Measurements from ENCODE around the gene CDRT15. TPM values are rescaled to one million over a fixed set of nuclear protein-coding genes. Genes with fewer than 3 reads are reported as not detected.
"Not testable (repeated sequence)": the region's sequence is repeated elsewhere in the genome, so short reads cannot be mapped to it uniquely, and the experiment has no call there.

Gene CDRT15
- total and polyA plus RNA-seq, 7 donors: not detected

DNA sequence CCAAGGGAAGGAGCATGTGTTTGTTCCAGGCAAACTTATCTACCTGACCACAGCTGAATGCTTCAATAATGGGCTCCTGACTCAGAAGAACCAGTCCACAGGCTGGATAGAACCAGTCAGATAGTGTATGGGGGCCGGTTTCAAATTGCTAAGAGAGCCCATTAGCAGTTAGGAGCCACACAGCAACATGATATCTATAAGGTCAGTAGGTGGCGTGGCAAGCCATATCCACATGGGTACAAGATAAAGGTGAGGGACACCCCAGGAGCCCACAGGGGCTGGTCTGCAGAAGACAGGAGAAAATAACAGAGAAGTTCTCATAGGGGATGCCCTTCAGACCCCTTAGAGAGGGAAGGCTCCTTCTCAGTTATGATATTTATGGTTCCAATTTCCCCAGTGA lies 31.6 kb upstream of the CDRT15 start:
- no peaks in the 10 kb centered on the region for H3K4me1 ChIP-seq
- H3K9me3 ChIP-seq: no peaks in the 10 kb centered on the region
- TF ChIP-seq POLR2A (IDR thresholded peaks at IDR 0.05): no peak
- no peak for TF ChIP-seq POLR2AphosphoS5 (IDR thresholded peaks at IDR 0.05)
- TF ChIP-seq, protein P1, sequence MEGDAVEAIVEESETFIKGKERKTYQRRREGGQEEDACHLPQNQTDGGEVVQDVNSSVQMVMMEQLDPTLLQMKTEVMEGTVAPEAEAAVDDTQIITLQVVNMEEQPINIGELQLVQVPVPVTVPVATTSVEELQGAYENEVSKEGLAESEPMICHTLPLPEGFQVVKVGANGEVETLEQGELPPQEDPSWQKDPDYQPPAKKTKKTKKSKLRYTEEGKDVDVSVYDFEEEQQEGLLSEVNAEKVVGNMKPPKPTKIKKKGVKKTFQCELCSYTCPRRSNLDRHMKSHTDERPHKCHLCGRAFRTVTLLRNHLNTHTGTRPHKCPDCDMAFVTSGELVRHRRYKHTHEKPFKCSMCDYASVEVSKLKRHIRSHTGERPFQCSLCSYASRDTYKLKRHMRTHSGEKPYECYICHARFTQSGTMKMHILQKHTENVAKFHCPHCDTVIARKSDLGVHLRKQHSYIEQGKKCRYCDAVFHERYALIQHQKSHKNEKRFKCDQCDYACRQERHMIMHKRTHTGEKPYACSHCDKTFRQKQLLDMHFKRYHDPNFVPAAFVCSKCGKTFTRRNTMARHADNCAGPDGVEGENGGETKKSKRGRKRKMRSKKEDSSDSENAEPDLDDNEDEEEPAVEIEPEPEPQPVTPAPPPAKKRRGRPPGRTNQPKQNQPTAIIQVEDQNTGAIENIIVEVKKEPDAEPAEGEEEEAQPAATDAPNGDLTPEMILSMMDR (IDR thresholded peaks at IDR 0.05): no peak
- no peak for TF ChIP-seq EP300 (IDR thresholded peaks at IDR 0.05)
- H3K27me3 ChIP-seq: no peaks in the 10 kb centered on the region
- no peak for DNase-seq
- 81 to 89% methylated on average over 2 of the region's 2 CpGs for WGBS, 2 donors
- no peak overlapping the region for H3K4me3 ChIP-seq
- H3K36me3 ChIP-seq: no peaks in the 10 kb centered on the region
- intact Hi-C loops (cut with DNase I): no loop called here
- no peak overlapping the region for H3K27ac ChIP-seq

- no peaks in the 10 kb centered on the region for H3K4me1 ChIP-seq
- no peak overlapping the region for H3K27ac ChIP-seq
- no peaks in the 10 kb centered on the region for H3K27me3 ChIP-seq
- no peak overlapping the region for H3K4me3 ChIP-seq
- TF ChIP-seq EP300 (IDR thresholded peaks at IDR 0.05) (no peak), POLR2A (IDR thresholded peaks at IDR 0.05) (no peak), POLR2AphosphoS5 (IDR thresholded peaks at IDR 0.05) (no peak)
- TF ChIP-seq, protein P1 (IDR thresholded peaks at IDR 0.05): no peak
- 95 to 97% methylated on average over 5 of the region's 5 CpGs for WGBS, 2 donors
- no peak for DNase-seq
- intact Hi-C loops (cut with DNase I): no loop called here
- no peaks in the 10 kb centered on the region for H3K36me3 ChIP-seq
- H3K9me3 ChIP-seq: peaks cover 0 to 4% (median 2%) of the 10 kb centered on the region in 4 donors
Observed at GRCh38 chr17:14261406-14261805, 24.7 kb upstream of the CDRT15 start.

- no peak for DNase-seq
- Histone ChIP-seq H3K27ac (no peak overlapping the region), H3K27me3 (no peaks in the 10 kb centered on the region), H3K4me3 (no peak overlapping the region), H3K36me3 (no peaks in the 10 kb centered on the region), H3K4me1 (no peaks in the 10 kb centered on the region), H3K9me3 (no peaks in the 10 kb centered on the region)
- WGBS, 2 donors: 95 to 96% methylated on average over 3 of the region's 3 CpGs
- TF ChIP-seq POLR2A (IDR thresholded peaks at IDR 0.05): no peak
- TF ChIP-seq EP300 (IDR thresholded peaks at IDR 0.05): no peak
- TF ChIP-seq, protein P1 (IDR thresholded peaks at IDR 0.05): no peak
- no peak for TF ChIP-seq POLR2AphosphoS5 (IDR thresholded peaks at IDR 0.05)
- intact Hi-C loops (cut with DNase I): no loop called here
Observed at GRCh38 chr17:14245629-14246028, 9.0 kb upstream of the CDRT15 start.

DNA sequence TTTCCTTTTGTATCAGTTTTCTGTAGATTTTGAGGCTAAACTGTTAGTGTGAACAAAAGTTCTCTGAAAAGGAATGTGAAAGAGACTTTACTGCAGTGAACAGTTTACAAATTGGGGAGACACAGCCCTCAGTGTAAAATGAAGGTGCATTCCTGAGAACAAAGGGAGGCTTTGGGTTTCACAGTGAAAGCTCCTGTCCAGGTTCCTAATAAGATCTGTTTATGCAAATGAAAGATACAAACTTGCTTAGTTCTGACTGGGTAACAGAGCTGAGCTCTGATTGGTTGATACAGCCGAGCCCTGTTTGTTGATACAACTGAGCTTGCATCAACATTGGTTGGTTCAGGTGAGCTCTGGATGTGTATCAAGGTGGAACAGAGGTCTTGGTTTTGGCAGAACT lies 8.3 kb upstream of the CDRT15 start:
- intact Hi-C loops (cut with DNase I): no loop called here
- no peak overlapping the region for H3K27ac ChIP-seq
- no peaks in the 10 kb centered on the region for H3K4me1 ChIP-seq
- TF ChIP-seq, protein P1 (IDR thresholded peaks at IDR 0.05): no peak
- TF ChIP-seq EP300 (IDR thresholded peaks at IDR 0.05) (no peak), POLR2A (IDR thresholded peaks at IDR 0.05) (no peak), POLR2AphosphoS5 (IDR thresholded peaks at IDR 0.05) (no peak)
- no peak overlapping the region for H3K4me3 ChIP-seq
- no peaks in the 10 kb centered on the region for H3K36me3 ChIP-seq
- WGBS, 2 donors: 59 to 79% methylated on average over 1 of the region's 1 CpG
- H3K27me3 ChIP-seq: no peaks in the 10 kb centered on the region
- no peaks in the 10 kb centered on the region for H3K9me3 ChIP-seq
- DNase-seq: no peak

DNA sequence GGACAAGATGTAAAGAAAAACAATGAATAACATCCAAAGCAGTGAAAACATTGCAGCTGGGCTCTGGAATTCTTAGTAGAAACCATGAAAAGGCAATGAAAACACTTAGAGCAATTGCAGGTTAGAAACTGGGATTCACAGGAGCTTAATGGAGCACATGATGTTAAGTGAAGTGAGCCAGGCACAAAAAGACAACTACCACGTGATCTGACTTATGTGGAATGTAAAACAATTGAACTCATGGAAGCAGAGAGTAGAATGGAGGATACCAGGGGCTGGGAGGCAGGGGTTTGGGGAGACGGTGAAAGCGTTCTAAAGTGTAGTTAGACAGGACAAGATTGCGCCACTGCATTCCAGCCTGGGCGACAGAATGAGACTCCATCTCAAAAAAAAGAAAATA lies 2.6 kb upstream of the CDRT15 start:
- DNase-seq; H3K4me3 ChIP-seq; H3K9me3 ChIP-seq; H3K27ac ChIP-seq; H3K36me3 ChIP-seq; H3K4me1 ChIP-seq; intact Hi-C loops (cut with DNase I); H3K27me3 ChIP-seq: not testable (repeated sequence)
- 87 to 95% methylated on average over 2 to 3 of the region's 5 CpGs for WGBS, 2 donors

DNA sequence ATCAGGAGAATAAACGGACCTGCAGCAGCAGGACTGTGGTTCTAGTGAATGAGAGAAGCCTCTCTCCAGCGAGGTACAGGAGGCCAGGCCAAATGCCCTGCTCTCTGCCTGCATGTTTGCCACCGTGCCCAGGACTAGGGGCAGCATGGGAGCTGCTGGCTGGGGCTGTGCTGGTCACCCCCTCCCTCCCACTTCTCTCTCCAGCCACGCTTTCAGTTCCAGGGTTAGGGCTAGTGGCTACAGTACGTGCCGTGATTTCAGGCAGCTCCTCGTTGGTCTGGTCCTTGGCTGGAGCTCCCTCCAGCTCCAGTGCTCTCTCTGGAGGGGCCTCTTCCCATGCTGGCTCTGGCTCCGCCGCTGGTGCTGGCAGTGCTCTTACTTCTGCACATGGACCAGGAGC lies 630 bp downstream of the CDRT15 start:
- intact Hi-C loops (cut with DNase I); H3K36me3 ChIP-seq; H3K27ac ChIP-seq; H3K27me3 ChIP-seq; H3K9me3 ChIP-seq; H3K4me1 ChIP-seq; DNase-seq; H3K4me3 ChIP-seq: not testable (repeated sequence)
- WGBS, 2 donors: 81 to 92% methylated on average over 8 to 9 of the region's 9 CpGs

DNA sequence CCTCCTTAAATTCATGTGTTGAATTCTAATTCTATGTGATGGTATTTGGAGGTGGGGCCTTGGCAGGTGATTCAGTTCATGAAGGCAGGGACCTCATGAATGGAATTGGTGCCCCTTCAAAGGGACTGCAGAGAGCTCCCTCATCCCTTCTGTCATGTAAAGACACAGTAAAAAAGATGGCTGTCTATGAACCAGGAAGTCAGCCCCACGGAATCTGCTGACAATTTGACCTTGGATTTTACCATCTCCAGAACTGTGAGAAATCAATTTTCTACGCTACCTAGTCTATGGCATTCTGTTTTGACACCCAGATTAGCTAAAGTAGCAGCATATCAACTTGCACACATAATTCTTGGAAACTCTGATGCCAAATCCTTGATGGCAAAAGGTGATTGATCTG lies 1.6 kb downstream of the CDRT15 start:
- H3K4me3 ChIP-seq; H3K27ac ChIP-seq; H3K9me3 ChIP-seq; DNase-seq; intact Hi-C loops (cut with DNase I); H3K4me1 ChIP-seq; H3K27me3 ChIP-seq; H3K36me3 ChIP-seq: not testable (repeated sequence)
- 75 to 86% methylated on average over 2 of the region's 2 CpGs for WGBS, 2 donors

DNA sequence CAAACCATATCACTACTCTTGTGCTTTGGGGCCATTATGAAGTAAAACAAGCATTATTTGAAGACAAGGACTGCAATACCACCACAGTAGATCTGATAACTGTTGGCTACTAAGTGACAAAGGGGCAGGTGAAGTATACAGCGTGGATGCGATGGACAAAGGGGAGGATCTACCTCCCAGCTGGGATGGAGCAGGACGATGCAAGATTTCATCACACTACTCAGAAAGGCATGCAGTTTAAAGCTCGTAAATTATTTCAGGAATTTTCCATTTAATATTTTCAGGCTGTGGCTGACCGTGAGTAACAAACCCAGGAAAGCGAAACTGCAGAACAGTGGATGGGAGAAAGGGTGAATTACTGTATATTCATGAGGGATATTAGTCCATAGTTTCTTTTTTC lies 5.5 kb downstream of the CDRT15 start:
- DNase-seq; H3K4me3 ChIP-seq; H3K27ac ChIP-seq; intact Hi-C loops (cut with DNase I); H3K9me3 ChIP-seq; H3K4me1 ChIP-seq; H3K36me3 ChIP-seq; H3K27me3 ChIP-seq: not testable (repeated sequence)
- 86 to 97% methylated on average over 3 to 4 of the region's 6 CpGs for WGBS, 2 donors

Data from sigmoid colon (tissue), 7 donors.